H7 (cell line): Measurements from ENCODE around the gene CYP8B1. TPM values are rescaled to one million over a fixed set of nuclear protein-coding genes. Genes with fewer than 3 reads are reported as not detected.

ENCODE experiments used
- DNase-seq: peaks from one replicate; pipeline ENCODE4 v3.0.0; 2012
- H3K27me3 ChIP-seq: 2 replicates; pipeline ENCODE4 v1.6.0; 2011; ENCODE audit warnings: mild to moderate bottlenecking, low read length; ENCODE audit not compliant: control insufficient read depth, insufficient read depth
- H3K36me3 ChIP-seq: replicated peaks from 2 replicates; pipeline ENCODE4 v1.5.1; 2011; ENCODE audit warnings: low read length; ENCODE audit not compliant: control insufficient read depth, insufficient read depth
- H3K4me3 ChIP-seq: 2 replicates; pipeline ENCODE4 v1.5.1; 2011; ENCODE audit warnings: low read depth, mild to moderate bottlenecking, control low read depth, low read length, moderate library complexity; ENCODE audit not compliant: insufficient read depth
- total RNA-seq: library from RNA; depleted of rRNA; stranded (reverse); fragments of >200 nt; shearing (Covaris generic); gene quantifications from 2 replicates; pipeline ENCODE4 v1.2.3, GENCODE V29; 2014; rRNA removed

The CYP8B1 gene
- total RNA-seq, 1 experiment from 2014 or later: not detected

DNA sequence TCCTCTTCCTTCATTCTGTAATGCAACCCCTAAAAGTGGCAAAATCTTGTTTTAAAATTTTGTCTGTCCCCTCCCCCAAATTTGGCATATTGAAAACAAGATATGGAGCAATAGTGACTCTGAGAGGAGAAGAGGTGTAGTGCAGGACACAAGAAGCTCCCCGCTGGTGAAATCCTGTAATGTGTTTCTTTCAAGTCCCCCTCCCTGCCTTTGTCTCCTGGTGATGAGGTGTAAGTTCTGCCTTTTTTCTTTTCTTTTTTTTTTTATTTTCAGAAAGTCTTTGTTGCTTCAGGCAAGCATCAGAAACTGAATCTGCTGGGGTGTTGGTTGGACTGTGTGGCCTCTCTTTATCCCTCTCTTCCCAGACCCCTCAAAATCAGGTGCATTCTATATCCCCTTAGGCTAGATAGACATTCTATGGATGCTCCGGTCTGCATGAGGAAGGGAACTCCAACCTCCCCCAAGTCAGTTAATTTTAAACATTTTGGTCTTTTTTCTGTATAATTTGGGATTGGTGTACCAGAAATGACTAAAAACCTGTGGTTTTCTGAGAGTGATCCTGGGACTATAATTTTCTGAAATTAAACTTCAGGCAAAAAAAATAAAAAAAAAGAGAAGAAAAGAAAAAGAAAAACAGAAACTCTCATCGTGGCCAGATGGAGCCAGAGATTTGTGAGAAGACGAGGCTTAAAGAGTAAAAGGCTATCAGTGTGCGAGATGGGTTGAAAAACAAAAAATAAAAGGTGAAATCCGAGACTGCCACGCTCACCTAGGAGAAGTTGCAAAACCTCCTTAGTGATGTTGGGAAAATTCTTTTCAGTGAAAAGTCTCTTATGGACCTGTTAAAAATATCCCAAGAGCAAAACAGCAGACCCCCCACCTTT lies 45.0 kb downstream of the CYP8B1 start:
- Histone ChIP-seq H3K36me3 (no peaks in the 10 kb centered on the region), H3K4me3 (no peak overlapping the region), H3K27me3 (no peaks in the 10 kb centered on the region)
- peak; percentile 68 for DNase-seq

DNA sequence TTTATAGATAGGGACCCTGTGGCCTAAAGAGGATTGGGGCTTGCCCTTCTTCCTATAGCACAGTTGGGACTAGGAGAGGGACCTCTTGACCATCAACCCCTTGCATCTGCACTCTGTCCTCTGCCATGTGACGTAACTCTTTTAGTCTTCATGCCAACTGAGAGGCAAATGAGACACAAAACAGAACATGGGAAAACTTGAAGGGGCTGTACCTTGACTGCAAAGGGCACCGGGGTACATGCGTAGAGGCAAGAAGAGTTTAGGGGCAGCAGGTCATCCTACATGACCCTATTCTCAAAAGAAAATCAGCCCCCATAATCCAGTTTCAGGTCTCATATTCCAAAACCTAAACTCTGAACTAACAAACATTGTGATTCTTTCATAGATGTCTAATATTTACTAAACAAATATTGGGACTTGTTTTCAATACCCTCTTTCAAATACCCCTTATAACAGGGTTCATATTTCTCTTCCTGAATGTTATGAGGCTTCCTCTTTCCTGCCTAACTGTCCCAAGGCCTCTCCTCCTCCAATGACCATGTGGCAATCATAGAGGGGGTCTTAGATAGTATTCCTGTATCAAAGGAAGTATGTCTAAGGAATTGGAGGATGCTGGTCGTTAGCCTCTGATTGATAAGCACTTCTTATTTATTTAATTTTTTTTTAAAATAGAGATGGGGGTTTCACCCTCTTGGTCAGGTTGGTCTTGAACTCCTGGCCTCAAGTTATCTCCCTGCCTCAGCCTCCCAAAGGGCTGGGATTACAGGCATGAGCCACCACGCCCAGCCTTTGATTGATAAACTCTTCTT lies 45.8 kb downstream of the CYP8B1 start:
- Histone ChIP-seq H3K4me3 (no peak overlapping the region), H3K36me3 (no peaks in the 10 kb centered on the region), H3K27me3 (no peaks in the 10 kb centered on the region)
- no peak for DNase-seq

DNA sequence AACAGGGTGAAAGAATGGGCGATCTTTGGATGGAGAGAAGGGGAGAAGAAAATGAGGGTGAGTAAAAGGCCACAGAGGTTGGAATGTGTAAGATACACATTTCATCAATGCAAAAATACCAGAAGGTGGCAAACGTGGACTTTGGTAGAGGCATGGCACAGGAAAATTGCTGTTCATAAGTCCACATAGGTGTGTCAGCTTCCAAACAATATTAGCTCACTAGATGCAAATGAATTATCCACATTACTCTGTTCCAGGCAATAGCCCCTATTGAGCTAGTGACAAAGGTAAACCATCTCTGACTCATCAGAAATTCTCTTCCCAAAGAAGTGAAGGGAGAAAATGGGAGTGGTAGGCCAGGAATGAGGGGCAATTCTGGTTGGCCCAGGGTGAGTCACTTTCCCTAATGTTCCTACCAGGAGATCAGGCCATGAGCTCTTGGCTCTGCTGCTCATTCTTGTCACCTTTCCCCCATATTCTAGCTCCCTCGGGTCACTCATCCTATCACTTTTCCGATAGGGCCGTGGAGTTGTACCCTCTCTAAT lies 46.5 kb downstream of the CYP8B1 start:
- DNase-seq: no peak
- Histone ChIP-seq H3K36me3 (no peaks in the 10 kb centered on the region), H3K4me3 (no peak overlapping the region), H3K27me3 (no peaks in the 10 kb centered on the region)

DNA sequence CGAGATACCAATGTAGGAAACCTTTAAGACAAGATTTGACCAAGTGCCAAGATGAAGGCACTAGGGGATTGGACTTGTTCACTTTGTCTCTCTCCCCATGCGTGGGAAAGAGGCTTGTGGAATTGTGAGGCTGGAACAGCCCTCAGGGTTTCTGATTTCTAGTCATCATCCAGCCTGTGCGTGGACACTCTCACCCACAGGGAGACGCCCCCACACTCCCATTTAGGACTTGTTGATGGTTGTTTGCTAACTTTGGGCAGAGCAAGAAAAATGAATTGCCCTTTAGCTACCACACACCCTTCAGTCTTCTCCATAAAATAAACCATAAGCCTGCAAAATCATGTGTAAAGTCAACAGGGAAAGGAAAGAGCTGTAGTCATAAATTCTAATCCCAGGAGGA lies 48.0 kb downstream of the CYP8B1 start:
- H3K36me3 ChIP-seq: no peaks in the 10 kb centered on the region
- H3K27me3 ChIP-seq: no peaks in the 10 kb centered on the region

DNA sequence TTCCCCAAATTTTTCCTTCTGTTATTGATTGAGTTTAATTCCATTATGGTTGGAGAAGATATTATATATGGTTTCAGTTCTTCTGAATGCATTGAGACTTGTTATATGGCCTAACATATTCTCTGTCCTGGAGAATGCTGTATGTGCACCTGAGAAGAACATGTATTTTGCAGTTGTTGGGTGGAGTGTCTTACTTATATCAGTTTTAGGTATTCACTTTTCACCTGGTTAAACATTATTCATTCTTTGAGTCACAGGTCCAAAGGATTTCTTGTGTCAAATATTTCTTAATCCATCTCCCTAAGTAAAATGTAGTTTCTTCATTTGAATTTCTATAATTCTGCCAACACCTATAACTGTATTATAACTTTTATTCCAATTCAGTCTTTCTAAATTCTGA lies 48.7 kb downstream of the CYP8B1 start:
- H3K36me3 ChIP-seq: no peaks in the 10 kb centered on the region
- no peak overlapping the region for H3K4me3 ChIP-seq
- no peak for DNase-seq
- H3K27me3 ChIP-seq: no peaks in the 10 kb centered on the region

More for the DNA sequence above, 48.0 kb downstream of the CYP8B1 start:
- DNase-seq: no peak
- no peak overlapping the region for H3K4me3 ChIP-seq

GRCh38 chr3:42826141-42826540 lies 49.5 kb downstream of the CYP8B1 start:
- Histone ChIP-seq H3K4me3 (no peak overlapping the region), H3K36me3 (no peaks in the 10 kb centered on the region), H3K27me3 (no peaks in the 10 kb centered on the region)
- DNase-seq: no peak

GRCh38 chr3:42823351-42823750 lies 52.3 kb downstream of the CYP8B1 start:
- Histone ChIP-seq H3K36me3 (no peaks in the 10 kb centered on the region), H3K4me3 (no peak overlapping the region), H3K27me3 (no peaks in the 10 kb centered on the region)
- DNase-seq: no peak

DNA sequence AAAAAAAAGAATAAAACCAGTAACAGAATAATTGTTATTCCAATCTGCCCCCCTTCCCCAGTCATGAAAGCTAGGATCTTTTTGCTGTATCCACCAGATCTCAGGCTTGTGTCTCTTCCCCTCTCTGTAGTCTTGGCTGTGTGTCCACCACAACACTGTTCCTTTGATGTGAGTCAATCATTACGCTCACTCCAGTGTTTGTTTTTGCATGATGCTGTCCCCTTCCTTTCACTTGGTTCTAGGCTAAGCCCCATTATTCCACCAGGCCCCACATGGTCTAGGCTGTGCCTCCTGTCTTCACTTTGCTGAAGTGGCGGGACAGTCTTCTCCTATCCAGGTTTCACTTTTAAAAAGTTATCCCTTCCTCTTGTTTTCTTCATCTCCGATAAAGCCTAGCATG lies 52.9 kb downstream of the CYP8B1 start:
- H3K27me3 ChIP-seq: no peaks in the 10 kb centered on the region
- H3K4me3 ChIP-seq: no peak overlapping the region
- no peak for DNase-seq
- no peaks in the 10 kb centered on the region for H3K36me3 ChIP-seq

Other genes starting within 250 kb of the CYP8B1 start
- 5.1 and 8.0 TPM in 2 replicates for gene ZBTB47, start 222.2 kb downstream of the CYP8B1 start, total RNA-seq
- gene KLHL40, start 190.3 kb downstream of the CYP8B1 start, total RNA-seq: not detected in 2 replicates
- gene HHATL, start 173.1 kb downstream of the CYP8B1 start, total RNA-seq: not detected in 2 replicates
- gene CCDC13, start 102.6 kb downstream of the CYP8B1 start, total RNA-seq: 0.48 TPM in 1 of 2 replicates, not detected in the other
- 111 and 149 TPM in 2 replicates for gene HIGD1A, start 71.4 kb downstream of the CYP8B1 start, total RNA-seq
- not detected in 2 replicates for gene ACKR2, start 66.4 kb downstream of the CYP8B1 start, total RNA-seq
- not detected in 2 replicates for gene ZNF662, start 30.3 kb upstream of the CYP8B1 start, total RNA-seq
- gene GASK1A, start 103.4 kb upstream of the CYP8B1 start, total RNA-seq: 3.4 and 4.5 TPM in 2 replicates
- gene POMGNT2, start 230.2 kb upstream of the CYP8B1 start, total RNA-seq: 21.7 and 22.8 TPM in 2 replicates